Measurements from ENCODE around the gene TLE6.

The TLE6 gene

GRCh38 chr19:3042621-3043267 lies 65.4 kb downstream of the TLE6 start:
- Histone ChIP-seq H3K4me1 (ENCODE audit: insufficient read depth, poor library complexity, severe bottlenecking) (no peaks in the 10 kb centered on the region), H3K36me3 (ENCODE audit: low read depth) (no peaks in the 10 kb centered on the region), H3K9me3 (ENCODE audit: severe bottlenecking) (no peaks in the 10 kb centered on the region), H3K27me3 (ENCODE audit: insufficient read depth, poor library complexity, severe bottlenecking) (no peaks in the 10 kb centered on the region), H3K27ac (ENCODE audit: poor library complexity, severe bottlenecking) (no peak overlapping the region), H3K4me3 (ENCODE audit: severe bottlenecking) (no peak overlapping the region)
- TF ChIP-seq CTCF (IDR thresholded peaks at IDR 0.05; ENCODE audit: poor library complexity, severe bottlenecking): no peak
- ATAC-seq (ENCODE audit: low read depth) (no peak), DNase-seq (ENCODE audit: low spot score) (no peak)
